GM23338 (cell line): ENCODE results near the gene PLP2. TPM values are rescaled to one million over a fixed set of nuclear protein-coding genes. Genes with fewer than 3 reads are reported as not detected.

ENCODE experiments used
- CTCF ChIP-seq, 2 experiments: fragments of 200-600 bp in 1 of 2; sonication (generic) in 1 of 2; conservative IDR thresholded peaks; 2 replicates each; pipeline versions ENCODE4 v1.5.1 to v1.6.1; 2016 to 2017; ENCODE audit warnings: antibody characterized with exemption in 2 of 2, low read depth in 2 of 2, mild to moderate bottlenecking in 2 of 2, moderate library complexity in 1 of 2
- ETS1 ChIP-seq: IDR thresholded peaks from 2 replicates; pipeline ENCODE4 v1.6.1; 2016; ENCODE audit warnings: antibody characterized with exemption
- EZH2phosphoT487 ChIP-seq: fragments of 200-600 bp; sonication (generic); IDR thresholded peaks from one replicate; pipeline ENCODE4 v1.8.1; 2018; ENCODE audit warnings: antibody characterized with exemption; ENCODE audit not compliant: unreplicated experiment
- NANOG ChIP-seq: IDR thresholded peaks from 2 replicates; pipeline ENCODE4 v1.6.1; 2016; ENCODE audit warnings: antibody characterized with exemption, borderline replicate concordance
- POLR2AphosphoS5 ChIP-seq: IDR thresholded peaks from 2 replicates; pipeline ENCODE4 v1.6.1; 2016; ENCODE audit warnings: antibody characterized with exemption, low read depth
- REST ChIP-seq: IDR thresholded peaks from one replicate; pipeline ENCODE4 v1.6.1; 2018; ENCODE audit warnings: antibody characterized with exemption; ENCODE audit not compliant: unreplicated experiment
- STAT1 ChIP-seq: IDR thresholded peaks from one replicate; pipeline ENCODE4 v1.6.1; 2016; ENCODE audit warnings: antibody characterized with exemption; ENCODE audit not compliant: unreplicated experiment
- ZNF462 ChIP-seq: fragments of 250-450 bp; sonication (Bioruptor Pico); IDR thresholded peaks from 2 replicates; pipeline ENCODE4 v1.5.0; 2020; ENCODE audit warnings: mild to moderate bottlenecking, moderate library complexity
- polyA plus RNA-seq: library from polyadenylated mRNA; unstranded; fragments of >200 nt; fragmentation: Nextera tagmentation; extraction: Ambion mirVana; gene quantifications from 2 replicates; pipeline ENCODE4 v1.2.1, GENCODE V29; 2016
- total RNA-seq: library from RNA; depleted of rRNA; stranded (reverse); fragments of >200 nt; shearing (Covaris generic); gene quantifications from 2 replicates; pipeline ENCODE4 v1.2.3, GENCODE V29; 2014

Gene PLP2
- total and polyA plus RNA-seq, 2 experiments from 2014 or later: 3.4 to 9.5 TPM

- TF ChIP-seq ZNF462 (no peak), CTCF (conservative IDR thresholded peaks at IDR 0.05; ENCODE audit: low read depth in 2 of 2) (no peak), ETS1 (no peak), EZH2phosphoT487 (no peak), POLR2AphosphoS5 (no peak), REST (no peak), NANOG (no peak), STAT1 (no peak)
Observed at GRCh38 chrX:49188468-49189076, 16.9 kb downstream of the PLP2 start (continued).
